IMR-90 (cell line): Measurements from ENCODE around the gene GCN1.

Source experiments
- BHLHE40 ChIP-seq: fragments of 150-350 bp; IDR thresholded peaks from 2 replicates; pipeline ENCODE4 v1.6.1; 2016; ENCODE audit warnings: mild to moderate bottlenecking, low read depth, low read length
- CEBPB ChIP-seq: IDR thresholded peaks from 2 replicates; pipeline ENCODE4 v1.6.1; 2012; ENCODE audit warnings: low read depth, low read length, improper control_type of control experiment
- CTCF ChIP-seq: conservative IDR thresholded peaks from 2 replicates; pipeline ENCODE4 v1.5.1; 2012; ENCODE audit warnings: mild to moderate bottlenecking, low read depth, low read length, improper control_type of control experiment
- MAFK ChIP-seq: IDR thresholded peaks from 2 replicates; pipeline ENCODE4 v1.6.1; 2012; ENCODE audit warnings: low read depth, low read length, improper control_type of control experiment
- MXI1 ChIP-seq: IDR thresholded peaks from 2 replicates; pipeline ENCODE4 v1.6.1; 2012; ENCODE audit warnings: low read depth, mild to moderate bottlenecking, low read length, moderate library complexity, borderline replicate concordance
- NFE2L2 ChIP-seq: fragments of 150-350 bp; IDR thresholded peaks from 2 replicates; pipeline ENCODE4 v1.6.1; 2016; ENCODE audit warnings: low read depth, mild to moderate bottlenecking, low read length
- POLR2A ChIP-seq: IDR thresholded peaks from 2 replicates; pipeline ENCODE4 v1.6.1; 2012; ENCODE audit warnings: mild to moderate bottlenecking, low read depth, low read length
- RAD21 ChIP-seq: IDR thresholded peaks from 2 replicates; pipeline ENCODE4 v1.6.1; 2012; ENCODE audit warnings: low read length, improper control_type of control experiment
- RCOR1 ChIP-seq: IDR thresholded peaks from 2 replicates; pipeline ENCODE4 v1.6.1; 2012; ENCODE audit warnings: mild to moderate bottlenecking, low read length, improper control_type of control experiment; ENCODE audit not compliant: insufficient replicate concordance
- RFX5 ChIP-seq: IDR thresholded peaks from 2 replicates; pipeline ENCODE4 v1.8.0; 2012; ENCODE audit warnings: low read depth, mild to moderate bottlenecking, low read length, moderate library complexity
- SMC3 ChIP-seq: fragments of 150-350 bp; IDR thresholded peaks from 2 replicates; pipeline ENCODE4 v1.6.1; 2016; ENCODE audit warnings: low read depth, mild to moderate bottlenecking, antibody characterized with exemption, low read length, moderate library complexity

GRCh38 chr12:120175062-120175461 is 19.5 kb downstream of the GCN1 start:
- TF ChIP-seq CTCF: no peak
- no peak for TF ChIP-seq RFX5
- no peak for TF ChIP-seq MXI1
- no peak for TF ChIP-seq BHLHE40
- no peak for TF ChIP-seq POLR2A
- no peak for TF ChIP-seq CEBPB
- TF ChIP-seq RAD21: no peak
- TF ChIP-seq SMC3: no peak
- no peak for TF ChIP-seq MAFK
- no peak for TF ChIP-seq NFE2L2
- no peak for TF ChIP-seq RCOR1
